GM04504 (cell line): Measurements from ENCODE around the gene MCM9.

Experiments used
- DNase-seq: peaks from one replicate; pipeline ENCODE4 v3.0.0-alpha.2; 2012; ENCODE audit warnings: low read depth

Gene MCM9

DNA sequence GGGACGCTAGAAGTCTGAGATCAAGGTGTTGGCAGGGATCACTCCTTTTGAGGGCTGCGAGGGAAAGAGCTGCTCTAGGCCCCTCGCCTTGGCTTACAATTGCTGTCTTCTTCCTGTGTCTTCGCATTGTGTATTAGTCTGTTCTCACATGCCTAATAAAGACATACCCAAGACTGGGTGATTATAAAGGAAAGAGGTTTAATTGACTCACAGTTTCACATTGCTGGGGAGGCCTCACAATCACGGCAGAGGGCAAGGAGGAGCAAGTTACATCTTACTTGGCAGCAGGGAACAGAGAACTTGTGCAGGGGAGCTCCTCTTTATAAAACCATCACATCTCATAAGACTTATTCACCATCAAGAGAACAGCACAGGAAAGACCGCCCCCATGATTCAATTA lies 143.5 kb downstream of the MCM9 start:
- DNase-seq, result no peak

DNA sequence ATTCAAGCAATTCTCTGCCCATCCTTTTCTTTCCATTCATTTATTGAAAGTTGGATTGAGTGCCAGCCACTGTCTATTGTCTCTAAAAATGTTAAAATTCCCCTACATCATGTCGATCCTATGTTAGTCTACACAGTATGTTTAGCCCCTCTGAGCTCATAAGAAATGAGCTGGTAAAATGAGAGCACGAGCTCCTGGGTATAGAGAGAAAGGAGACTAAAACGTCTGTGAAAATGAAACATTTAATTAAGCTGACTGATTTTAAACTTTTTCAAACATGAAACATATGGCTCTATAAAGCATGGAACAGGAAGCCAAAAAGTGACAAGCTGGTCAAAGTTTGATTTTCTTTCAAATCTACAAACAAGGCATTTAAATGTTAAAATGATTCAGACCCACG lies 145.0 kb downstream of the MCM9 start:
- DNase-seq, result no peak

DNA sequence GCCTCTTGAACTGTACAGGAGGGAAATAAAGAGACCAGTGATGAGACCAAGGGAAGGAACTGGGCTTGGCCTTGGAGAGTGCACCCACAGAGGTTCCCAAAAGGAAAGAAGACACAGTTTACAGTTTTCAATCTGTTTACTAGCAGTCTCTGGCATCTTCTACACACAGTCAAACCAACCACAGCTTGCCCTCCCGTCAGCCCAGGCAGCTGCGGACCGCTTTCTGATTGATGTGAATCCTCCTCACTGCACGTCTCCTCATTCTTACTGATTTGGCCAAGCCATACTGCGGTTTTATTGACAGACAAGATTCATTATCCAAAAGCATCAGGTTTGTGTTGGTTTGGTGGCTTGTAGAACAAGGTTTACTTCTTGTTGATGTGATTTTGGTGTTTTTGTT lies 145.5 kb downstream of the MCM9 start:
- DNase-seq, result no peak

DNA sequence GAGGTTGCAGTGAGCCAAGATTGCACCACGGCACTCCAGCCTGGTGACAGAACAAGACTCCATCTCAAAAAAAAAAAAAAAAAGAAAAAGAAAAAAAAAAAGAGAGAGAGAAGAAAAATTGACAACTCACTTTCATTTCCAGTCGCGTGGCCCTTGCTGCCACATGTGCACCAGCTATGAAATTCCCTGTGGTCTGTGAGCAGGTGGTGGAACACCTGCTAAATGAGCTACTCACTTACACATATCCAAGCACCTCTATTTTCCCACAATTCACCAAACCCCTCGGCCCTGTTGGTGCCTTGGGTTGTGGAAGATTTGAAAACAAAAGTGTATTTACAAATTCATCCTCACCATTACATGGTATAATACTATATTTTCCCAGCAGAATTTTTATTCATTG lies 146.3 kb downstream of the MCM9 start:
- DNase-seq, result no peak

DNA sequence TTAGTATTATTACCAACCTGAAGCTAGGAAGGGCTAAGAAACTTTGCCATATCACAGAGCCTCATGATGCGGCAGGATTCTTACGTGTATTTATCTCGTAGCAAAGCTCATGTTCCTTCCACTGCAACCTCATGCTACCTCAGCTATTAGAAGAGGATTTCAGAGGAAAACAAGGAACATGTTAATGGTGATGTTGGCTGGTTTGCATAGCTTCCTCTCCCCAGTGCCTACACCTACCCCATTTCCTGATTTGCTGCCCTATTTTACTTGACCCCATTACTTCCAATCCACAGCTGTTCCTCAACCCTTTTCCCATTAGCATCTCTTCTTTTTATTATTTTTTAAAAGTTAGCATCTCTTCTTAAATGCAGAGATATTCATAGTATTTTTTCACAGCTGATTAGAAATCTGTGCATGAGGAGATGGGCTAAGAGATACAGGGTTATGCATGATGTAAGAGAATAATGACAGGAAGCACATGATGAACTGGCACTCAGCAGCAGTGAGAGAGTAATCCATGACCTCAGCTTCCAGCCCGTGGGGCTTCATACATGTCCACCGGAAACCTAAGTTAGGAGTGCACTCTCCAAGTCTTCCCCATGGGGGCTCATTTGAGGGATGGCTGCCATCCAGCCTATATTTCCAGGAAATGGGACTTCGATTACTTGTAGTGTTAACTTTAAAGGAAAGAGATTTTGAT lies 147.1 kb downstream of the MCM9 start:
- no peak for DNase-seq

DNA sequence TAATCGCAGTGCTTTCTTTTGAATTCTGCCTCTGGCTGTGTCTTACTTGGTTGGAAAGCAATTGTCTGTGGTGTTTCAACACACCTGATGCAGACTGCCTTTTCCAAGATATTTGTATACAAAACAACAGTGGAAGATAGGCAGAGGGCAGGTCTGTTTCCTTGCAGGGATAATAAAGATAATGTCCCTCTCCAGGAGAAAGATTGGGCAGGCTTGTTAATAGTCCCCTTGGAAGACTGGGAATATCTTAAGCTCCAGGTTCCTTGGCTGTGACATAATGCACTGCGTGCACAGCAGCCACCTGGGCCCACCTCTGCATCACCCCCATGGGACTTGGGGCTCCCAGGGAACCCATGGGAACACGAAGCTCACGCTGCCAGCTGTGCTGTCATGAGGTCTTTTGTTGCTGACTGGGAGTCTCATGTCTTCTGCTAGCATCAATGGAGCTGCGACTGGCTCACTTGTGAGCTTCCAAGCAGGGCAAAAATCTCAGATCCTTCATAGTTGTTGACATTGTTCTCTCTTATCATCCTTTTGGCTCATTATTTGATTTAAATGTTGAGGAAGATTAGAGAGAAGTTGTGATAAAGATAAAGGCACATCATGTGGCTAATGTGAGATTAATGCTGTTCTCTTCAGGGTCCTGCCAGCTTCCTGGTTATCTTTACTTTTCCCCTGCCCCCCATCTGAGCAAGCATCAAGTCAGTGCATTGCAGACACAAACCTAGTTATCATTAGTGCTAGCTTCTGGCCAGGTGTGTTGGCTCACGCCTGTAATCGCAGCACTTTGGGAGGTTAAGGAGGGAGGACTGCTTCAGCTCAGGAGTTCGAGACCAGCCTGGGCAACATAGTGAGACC lies 148.1 kb downstream of the MCM9 start:
- no peak for DNase-seq

DNA sequence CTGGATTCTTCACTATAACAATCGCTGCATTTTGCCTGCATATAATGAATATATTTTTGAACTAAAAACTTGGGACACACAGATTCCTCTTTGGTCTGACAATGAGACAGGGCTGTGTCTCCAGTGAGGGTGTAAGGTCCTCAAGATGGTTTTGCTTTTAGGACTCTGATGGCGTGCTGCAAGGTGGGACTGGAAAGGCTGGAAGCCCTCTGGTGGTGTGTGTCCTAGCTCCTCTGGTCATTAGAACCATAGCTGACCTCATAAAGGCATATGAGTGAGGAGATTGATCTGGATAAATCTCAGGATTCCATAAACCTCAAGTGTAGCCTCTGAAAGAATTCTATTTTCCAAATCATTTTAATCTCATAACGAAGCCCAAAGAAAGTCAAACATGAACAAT lies 149.4 kb downstream of the MCM9 start:
- DNase-seq, result no peak

DNA sequence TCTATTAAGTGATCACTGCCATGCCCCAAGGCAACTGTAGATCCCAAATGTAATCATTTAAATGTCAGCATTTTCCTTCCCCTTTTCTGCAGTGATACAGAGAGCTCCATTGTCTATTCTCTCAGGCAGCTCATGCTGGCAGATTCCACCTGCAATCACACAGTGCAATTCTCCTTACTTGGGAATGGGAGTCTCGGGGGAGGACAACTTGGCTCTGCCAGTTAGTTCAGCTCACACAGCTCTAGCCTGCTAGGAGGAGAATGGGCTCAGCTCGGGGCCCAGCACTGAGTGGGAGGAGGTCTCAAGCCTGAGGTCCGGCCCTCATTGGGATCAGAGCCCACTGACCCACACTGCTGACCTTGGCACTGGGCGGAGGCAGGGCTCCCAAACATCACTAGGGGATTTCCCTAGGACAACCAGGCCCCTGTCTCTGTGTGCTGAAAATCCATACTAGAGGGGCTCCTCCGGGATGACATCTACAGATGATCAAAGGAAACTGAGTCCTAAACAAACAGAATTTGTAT lies 150.3 kb downstream of the MCM9 start:
- DNase-seq, result no peak

DNA sequence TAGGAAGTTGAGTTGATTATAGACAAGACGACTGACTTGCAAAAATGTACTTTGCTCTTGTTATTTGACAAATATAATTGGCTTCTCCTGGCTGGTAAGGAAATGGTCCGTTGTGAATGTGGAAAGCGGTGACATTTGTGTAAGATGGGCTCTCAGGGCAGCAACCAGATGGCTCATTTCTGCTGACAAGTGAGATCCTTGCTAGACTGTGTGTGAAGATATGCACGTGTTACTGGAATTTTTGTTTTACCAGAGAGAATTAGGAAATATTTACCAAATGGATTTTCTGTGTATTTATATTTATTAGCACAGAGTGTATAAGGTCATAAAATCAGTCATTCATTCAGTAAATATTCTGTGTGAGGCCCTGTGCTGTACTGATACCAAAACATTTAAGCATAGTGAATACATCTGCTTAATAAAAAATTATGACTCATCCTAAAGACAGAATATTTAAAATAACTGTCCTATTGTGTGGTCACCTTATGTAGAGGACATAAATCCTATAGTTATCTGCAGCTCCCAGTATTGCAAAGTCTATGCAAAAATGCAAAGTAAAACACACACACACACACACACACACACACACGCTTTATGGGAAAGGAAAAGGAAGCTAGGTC lies 150.9 kb downstream of the MCM9 start:
- no peak for DNase-seq

DNA sequence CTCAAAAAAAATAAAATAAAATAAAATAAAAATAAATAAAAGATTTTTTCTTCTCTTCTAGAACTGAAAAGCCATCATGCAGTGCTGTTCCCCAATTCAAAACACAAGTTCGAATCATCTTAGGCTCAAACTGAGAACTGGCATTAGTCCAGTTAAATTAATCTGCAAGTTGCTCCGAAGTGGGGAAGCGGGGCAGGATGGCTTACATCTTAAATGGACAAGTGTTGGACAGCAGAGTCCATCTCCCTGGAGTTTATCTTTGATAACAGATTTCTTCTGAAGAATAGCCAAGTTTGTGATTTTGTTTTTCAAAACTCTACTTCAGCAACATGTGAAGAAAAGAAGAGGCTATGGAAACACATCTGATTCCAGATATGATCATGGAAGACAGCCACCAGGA lies 152.3 kb downstream of the MCM9 start:
- DNase-seq, result no peak

DNA sequence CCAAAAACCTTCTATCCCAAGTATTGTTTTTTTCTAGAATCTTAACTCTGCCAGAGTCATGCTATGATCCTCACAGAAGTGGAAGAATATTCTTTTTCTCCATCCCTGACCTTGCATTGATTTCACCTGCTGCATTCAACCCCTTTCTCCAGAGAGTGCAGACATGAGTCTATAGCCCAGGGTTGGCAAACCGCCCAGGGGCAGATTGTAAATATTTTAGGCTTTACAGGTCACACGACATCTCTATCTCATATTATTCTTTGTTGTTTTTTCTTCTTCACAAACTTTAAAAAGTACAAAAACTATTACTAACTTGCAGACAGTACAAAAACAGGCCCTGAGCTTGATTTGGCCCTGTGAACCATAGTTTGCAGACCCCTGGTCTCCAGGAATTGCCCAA lies 153.1 kb downstream of the MCM9 start:
- DNase-seq, result no peak

DNA sequence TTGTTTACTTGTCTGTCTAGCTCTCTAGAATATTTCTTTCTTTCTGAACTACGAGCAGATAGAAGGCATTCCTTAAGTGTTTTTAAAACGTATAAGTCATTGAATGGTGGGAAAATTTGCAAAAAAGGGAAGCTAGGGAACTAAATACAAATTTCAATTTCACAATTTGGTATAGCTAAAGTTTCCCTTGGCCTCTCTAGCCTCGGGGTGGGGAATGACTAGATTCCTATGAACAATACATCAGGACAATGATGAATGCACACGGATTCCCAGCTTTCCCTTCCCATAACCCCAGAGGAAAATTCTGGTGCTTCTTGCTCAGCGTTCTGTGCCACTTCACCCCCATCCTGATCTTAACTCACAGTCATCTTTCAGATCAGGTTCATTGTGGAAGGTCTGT lies 154.3 kb downstream of the MCM9 start:
- no peak for DNase-seq

DNA sequence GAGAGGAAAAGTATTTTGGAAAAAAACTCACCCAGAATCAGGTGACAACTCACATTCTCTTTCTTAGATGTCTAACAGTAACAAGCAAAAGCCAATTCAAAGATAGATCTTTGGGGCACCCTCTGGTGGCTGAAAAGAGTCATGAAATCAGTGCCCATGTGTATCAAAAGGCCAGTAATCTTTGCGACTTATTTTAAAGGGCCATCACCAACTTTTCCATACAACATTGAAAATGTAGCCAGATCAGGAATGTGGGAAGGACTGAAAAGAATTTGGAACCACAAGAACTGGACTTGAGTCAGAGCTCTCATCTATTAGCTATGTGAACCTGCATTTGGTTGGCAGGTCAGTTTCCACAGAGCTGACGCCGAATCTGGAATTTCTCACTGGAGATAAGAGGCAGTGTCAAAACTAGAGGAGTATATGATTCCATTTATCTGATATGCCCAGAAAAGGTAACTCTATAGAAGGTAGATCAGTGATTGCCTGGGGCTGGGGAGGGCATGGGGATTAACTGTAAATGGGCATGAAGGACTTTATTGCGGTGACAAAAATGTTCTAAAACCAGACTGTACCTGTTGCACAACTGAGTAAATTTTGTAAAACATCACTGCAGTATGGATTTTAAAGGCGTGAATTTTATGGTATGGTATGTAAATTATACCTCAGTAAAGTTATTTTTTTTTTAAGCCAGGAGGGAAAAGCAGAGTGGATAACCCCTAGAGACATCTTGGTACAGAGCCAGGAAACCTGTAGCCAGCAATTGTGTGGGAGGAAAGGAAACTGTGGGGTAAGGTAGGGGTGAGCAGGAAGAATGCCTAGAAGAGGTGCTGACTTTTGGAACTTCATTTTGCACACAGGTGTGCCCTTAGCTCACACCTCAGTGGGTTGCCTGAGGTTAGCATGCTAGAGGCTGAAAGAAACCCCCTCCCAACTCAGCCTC lies 158.1 kb downstream of the MCM9 start:
- DNase-seq, result peak; percentile 48

DNA sequence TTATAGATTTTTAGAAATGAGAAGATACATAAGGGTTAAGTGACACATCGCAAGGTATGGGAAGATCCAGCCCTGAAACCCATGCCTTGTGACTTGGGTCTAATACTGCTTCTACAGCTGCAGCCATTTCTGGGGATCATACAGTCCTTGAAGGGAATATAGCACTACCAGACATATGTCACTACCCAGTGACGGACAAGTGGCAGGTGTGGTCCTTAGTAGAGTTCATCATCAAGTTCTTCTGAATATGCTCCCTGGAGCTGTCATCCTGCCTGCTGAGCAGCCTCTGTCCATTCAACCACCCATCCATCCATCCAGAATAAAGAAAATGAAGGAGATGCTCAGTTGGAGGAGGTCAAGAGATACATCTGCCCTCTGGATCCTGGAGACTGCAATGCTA lies 159.6 kb downstream of the MCM9 start:
- DNase-seq, result no peak

DNA sequence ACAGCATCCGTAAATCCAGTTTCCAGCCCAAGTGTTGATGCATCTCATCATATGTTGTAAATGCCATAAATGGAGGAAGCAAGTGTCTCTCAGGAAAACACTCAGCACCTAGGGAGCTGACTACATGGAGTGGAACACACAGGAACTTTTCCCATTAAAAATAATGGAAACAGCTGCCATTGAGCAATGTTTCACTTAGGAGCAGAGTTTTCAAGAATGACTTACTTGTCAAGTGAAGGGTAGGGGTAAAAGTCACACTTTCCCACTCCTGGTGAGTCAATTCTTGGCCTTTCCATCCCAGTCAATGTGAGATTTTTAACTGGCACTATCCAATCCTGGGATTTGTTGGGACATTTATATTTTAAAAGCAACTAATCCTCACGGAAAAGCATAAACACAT lies 160.4 kb downstream of the MCM9 start:
- no peak for DNase-seq

DNA sequence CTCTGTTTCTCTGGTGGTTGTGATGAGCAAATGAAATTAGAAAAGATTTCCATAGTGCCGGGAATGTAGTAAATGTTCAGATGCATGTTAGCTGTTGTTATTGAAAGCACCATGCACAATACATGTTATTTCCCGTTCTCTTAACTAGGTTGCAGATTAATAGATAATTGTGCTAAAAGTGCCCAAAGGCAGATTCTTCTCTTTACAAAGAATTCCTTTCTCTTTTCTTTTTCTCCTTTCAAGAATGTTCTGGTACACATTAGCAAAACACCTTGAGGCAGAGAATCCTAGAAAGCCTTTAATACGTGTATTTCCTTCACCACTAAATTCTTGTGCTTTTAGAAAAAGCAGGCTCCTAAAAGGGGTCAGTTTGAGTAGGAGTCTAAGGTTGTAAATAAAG lies 162.1 kb downstream of the MCM9 start:
- no peak for DNase-seq

DNA sequence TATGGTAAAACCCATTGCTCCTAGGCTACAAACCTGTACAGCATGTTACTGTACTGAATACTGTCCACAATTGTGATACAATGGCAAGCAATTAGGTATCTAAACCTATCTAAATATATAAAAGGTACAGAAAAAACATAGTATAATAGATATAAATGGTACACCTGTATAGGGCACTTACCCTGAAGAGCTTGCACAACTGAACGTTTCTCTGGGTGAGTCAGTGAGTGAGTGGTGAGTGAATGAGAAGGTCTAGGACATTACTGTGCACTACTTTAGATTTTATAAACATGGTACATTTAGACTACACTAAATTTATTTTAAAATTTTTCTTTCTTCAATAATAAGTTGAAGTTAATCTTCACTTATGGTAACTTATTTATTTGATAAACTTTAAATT lies 163.7 kb downstream of the MCM9 start:
- DNase-seq, result no peak

DNA sequence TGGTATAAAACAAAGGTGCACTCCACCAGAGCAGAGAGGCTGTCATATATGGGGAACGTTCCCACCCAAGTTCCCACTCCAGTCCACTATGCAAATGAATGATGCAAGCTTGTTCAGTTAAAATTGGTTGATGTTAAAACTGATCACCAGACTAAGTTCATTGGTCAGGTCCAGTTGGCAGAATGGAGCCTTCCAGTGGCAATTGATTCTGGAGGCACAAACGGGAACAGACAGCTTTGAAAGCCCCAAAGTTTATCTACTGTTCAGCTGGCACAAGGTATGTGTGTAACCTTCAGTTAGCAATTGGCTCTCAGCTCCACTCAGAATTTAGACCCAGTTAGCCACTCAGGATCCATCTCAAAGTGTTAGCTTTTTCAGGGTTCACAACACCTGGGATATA lies 164.1 kb downstream of the MCM9 start:
- no peak for DNase-seq

DNA sequence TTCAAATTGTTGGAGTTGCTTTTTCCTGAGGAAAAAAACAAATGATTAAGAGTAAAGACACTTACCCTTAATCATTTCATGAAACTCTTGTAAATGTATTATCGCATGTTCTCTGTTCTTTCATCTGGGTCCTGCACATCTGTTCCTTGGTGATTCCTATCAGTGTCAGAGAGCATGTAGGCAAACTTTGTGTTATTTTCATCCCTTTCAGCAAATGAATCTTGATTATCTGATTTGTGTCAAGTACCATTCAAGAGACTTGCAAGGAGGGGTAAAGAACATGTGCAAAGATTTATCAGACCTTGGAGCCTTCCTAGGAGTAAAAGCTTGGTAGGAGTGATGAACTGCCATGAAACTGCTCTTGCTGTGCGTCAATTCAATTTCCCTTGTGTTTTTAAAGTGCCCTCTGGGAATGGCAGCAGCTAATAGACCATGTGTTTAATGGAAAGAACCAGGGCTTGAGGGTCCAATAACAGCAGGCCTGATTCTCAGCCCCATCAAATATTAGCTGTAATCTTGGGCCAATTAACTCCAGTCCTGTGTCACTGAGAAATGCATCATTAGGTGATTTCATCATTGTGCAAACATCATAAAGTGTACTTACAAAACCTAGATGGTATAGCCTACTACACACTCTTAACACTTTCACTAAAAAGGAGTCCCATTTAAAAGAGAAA lies 164.7 kb downstream of the MCM9 start:
- DNase-seq, result no peak

DNA sequence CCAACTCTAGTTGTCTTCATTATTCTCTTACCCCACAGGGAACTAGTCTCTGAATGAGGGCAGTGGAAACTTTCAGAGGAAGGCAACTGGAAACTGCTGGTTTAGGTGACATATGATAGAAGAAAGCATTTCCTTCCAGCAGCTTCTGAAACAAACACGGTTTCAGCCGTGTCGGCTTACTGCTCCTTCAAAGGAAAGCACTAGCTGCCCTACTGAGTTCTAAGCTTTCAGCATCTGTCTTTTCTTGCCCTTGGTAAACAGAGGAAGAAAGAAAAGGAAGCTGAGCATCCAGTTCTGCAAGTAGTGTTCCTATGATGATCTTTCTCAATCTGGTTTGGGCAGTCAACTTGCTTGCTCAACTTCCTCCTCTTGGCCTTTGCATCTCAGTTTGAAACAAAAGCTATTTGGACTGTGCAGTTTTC lies 166.0 kb downstream of the MCM9 start:
- no peak for DNase-seq

DNA sequence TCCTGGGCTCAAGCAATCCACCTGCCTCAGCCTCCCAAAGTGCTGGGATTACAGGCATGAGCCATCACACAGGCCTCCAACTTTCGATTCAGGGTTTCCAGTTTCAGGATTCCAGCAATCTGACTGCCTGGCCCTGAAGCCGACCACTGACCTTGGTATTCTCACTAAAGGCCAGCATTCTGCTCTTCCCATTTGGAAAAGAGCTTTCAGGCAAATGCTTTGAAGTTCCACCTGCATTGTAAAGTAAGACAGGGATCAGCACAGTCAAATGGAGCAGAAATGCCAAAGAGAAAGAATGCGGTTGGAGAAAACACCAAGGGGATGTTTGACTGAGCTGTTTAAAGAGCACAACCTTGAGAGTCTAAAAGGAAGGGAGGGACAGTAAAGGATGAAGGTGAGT lies 166.5 kb downstream of the MCM9 start:
- no peak for DNase-seq
